Measurements from ENCODE around the gene UGT1A9.

UGT1A9 gene

DNA sequence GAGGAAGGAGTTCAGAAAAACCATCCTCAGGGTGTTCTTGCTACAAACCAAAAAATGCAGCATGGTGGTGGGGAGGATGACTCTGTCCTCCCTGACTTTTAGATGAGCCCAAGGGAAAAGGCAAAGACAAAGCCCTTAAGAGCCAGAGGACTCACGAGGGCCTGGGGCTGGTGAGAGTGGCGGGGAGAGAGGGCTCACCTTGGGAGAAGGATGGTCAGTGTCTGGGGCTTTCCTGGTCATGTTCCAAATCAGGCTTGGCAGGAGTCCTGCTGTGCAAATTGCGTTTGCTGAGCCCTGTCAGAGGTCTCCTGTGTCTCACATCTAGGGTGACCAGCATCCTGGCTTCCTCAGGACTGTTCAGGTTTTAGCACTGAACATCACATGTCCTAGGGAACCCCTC is 93.1 kb downstream of the UGT1A9 start:
- DNase-seq = no peak

DNA sequence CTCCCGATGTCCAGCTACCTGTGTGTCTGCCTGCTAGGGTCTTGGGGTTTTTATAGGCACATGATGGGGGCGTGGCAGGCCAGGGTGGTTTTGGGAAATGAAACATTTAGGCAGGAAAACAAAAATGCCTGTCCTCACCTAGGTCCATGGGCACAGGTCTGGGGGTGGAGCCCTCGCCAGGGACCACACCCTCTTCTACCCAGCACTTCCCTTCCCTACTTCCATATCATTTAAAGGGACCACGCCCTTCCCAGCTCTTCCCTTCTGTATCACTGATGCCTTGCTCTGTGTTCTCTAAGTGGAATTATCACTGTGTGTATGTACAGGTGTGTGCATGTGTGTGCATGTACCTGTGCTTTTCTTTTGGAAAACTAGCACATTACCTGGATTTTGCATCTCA is 94.7 kb downstream of the UGT1A9 start:
- DNase-seq = no peak

DNA sequence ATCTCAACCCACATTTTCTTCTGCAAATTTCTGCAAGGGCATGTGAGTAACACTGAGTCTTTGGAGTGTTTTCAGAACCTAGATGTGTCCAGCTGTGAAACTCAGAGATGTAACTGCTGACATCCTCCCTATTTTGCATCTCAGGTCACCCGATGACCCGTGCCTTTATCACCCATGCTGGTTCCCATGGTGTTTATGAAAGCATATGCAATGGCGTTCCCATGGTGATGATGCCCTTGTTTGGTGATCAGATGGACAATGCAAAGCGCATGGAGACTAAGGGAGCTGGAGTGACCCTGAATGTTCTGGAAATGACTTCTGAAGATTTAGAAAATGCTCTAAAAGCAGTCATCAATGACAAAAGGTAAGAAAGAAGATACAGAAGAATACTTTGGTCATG is 96.4 kb downstream of the UGT1A9 start:
- no peak for DNase-seq

DNA sequence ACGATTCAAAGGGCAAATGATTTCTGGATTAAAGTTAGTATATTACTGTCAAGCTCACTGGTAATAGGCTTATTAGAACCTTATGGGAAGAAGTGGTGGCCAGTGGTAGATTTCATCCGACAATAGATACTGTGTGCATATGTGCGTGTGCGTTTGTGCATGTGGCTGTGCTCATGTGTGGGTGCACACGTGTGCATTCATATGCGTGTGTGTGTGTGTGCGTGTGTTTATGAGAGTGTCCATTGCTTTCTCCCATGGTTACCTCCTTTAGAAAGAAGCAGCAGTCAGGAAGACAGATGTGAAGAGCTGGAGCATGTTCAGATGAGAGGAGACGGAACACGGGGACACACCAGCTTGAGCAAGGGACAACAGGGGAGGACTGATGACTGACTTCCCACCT is 97.6 kb downstream of the UGT1A9 start:
- no peak for DNase-seq

DNA sequence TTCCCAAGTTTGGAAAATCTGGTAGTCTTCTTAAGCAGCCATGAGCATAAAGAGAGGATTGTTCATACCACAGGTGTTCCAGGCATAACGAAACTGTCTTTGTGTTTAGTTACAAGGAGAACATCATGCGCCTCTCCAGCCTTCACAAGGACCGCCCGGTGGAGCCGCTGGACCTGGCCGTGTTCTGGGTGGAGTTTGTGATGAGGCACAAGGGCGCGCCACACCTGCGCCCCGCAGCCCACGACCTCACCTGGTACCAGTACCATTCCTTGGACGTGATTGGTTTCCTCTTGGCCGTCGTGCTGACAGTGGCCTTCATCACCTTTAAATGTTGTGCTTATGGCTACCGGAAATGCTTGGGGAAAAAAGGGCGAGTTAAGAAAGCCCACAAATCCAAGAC is 100.5 kb downstream of the UGT1A9 start:
- no peak for DNase-seq

DNA sequence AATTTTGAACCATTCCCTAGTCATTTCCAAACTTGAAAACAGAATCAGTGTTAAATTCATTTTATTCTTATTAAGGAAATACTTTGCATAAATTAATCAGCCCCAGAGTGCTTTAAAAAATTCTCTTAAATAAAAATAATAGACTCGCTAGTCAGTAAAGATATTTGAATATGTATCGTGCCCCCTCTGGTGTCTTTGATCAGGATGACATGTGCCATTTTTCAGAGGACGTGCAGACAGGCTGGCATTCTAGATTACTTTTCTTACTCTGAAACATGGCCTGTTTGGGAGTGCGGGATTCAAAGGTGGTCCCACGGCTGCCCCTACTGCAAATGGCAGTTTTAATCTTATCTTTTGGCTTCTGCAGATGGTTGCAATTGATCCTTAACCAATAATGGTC is 100.9 kb downstream of the UGT1A9 start:
- DNase-seq = no peak

DNA sequence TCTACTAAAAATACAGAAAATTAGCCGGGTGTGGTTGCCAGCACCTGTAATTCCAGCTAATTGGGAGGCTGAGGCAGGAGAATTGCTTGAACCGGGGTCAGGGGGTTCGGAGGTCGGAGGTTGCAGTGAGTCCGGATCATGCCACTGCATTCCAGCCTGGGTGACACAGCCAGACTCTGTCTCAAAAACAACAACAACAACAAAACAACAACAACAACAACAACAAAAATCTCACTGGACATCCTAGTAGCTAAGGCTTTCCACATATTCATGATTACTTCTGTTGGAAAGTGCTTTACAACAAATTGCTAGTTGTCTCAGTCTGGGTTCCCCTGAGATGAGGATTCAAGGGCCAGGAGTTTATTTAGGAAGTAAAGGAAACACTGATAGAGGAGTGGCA is 102.2 kb downstream of the UGT1A9 start:
- DNase-seq = no peak

DNA sequence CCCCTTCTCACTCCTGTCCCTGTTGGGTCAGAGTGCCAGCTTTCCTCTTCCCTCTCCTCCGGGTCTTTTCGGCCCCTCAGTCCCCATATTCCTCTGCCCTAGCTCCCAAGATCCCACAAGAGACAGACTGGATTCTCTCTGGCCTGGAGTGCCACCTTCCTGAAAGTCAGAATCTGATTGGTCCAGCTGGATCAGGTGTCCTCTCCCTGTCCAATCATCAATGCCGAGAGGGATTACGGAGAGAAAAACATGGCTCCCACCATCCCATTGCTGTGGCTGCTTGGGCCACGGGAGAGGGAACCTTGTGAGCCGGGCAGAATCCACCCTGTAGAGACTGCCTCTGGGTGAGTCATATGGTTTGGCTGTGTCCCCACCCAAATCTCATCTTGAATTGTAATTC is 103.7 kb downstream of the UGT1A9 start:
- DNase-seq = no peak

DNA sequence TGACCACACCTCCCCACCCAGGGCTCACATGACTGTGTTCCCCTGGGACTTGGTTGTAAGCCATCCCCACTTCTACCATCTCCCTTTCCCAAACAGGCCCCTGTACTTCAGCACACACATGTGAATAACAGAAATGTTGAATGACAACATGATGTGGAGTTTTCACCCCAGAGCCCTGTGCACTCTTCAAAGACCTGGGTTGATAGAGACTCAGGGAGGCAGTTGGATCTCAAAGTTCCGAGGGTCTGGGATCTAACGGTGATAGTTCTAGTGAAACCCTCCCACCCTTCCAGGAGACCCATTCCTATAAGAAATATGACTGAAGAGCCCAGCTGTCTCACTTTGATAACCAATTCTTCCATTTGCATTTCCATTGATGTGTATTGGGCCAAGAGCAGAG is 106.3 kb downstream of the UGT1A9 start, which contains the start of gene MROH2A:
Gene MROH2A (plus strand): TSS at position 301 of the 400 bp plus-strand sequence. CDS start 1,029 bp downstream, outside the sequence.
- DNase-seq = no peak

DNA sequence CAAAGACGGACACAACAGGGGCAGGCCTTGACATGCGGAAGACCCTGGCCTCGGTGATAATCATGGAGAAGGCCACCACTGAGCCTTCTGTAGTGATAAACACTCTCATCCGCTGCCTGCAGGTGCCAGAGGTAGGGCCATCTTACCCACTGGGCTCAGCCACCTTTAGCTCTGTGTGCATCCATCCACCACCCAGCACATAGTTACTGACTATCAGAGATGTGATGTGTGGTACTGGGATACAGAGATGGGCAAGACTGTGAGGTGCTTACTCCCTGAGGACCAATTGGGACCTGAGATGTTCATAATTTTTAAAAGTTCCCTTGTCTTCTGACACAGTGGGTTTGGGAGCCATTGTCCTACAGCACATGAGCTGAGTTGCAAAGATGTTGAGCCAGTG is 108.0 kb downstream of the UGT1A9 start:
- DNase-seq = no peak

DNA sequence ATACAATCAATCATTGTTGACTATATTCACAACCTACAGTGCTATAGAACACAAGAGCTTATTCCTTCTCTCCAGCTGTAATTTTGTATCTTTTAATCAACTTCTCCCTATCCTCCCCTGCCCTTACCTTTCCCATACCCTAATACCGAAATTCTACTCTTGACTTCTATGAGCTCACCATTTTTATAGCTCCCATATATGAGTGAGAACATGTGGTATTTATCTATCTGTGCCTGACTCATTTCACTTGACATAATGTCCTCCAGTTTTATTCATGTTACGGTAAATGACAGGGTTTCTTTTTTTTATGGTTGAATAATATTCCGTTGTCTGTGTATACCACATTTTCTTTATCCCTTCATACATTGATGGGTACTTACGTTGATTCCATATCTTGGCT is 109.1 kb downstream of the UGT1A9 start:
- DNase-seq = no peak

DNA sequence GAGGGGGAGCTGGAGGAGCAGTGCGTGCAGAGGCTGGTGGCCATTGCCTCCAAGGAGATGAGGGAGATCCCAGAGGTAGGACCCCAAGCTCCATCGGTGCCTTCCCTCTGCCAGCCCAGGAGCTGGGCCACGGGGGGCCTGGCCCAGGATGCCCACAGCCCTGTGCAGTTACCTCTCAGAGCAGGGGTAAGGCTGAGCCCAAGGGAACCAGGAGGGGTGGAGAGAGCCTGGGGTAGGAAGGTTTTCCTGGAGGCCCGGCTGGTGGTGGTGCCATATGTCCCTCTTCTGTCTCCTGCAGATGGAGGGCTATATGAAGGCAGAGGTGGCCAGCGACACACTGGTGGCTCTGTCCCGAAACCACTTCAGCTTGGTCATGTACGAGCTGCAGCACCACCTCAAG is 117.9 kb downstream of the UGT1A9 start:
- no peak for DNase-seq

DNA sequence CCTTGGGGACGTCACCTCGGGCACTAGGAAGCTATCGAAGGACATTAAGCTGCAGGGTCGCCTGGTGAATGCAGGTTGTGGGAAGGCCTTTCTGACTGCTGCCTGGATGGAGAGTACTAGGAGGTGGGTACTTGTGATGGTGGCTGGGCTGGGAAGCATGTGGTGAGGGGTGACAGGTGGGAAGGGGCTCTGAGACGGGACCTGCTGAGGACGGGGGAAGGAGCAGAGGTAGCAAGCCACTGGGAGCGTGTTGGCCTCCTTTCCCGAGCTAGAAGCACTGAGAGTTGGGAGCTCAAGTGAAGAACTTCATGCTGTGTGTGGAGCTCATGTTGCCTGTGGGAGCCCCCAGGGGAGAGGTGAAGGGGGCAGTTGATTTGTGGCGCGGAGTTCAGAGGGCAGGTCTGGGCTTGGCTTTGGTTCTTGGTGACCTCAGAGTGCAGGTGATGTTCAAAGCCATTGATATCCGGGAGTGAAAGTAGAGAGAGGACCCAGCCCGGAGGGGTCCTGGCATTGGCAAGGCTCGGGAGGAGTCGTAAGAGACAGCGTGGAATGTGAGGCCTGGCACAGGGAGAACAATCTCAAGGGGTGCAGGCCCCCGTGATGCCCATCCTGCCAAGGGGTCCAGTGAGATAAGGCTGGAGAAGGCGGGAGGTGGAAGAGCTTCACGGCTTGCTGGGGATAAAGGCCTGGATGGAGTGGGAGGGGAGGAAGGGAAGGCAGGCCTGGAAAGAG is 119.6 kb downstream of the UGT1A9 start:
- no peak for DNase-seq

DNA sequence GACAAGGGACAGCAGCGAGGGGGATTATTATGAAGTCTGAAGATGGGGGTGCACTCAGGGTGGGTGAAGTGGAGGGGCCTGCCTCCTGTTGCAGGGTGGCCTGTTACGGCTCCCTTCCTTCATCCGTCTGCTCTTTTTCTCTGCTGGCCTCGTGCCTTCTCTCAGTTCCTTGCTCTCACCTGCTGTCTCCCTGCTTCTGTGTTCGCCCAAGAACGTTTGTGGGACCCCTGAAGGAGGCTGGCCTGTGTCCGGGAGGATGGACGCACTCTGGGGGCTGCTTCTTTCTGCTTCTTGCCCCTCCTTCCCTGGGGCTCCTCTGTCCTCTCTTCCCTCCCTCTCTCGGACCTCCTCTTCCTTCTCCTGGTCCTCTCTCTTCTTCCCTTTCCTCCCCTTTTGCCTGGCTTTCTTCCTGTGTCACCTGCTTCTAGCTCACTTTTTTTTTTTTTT is 120.2 kb downstream of the UGT1A9 start:
- no peak for DNase-seq

DNA sequence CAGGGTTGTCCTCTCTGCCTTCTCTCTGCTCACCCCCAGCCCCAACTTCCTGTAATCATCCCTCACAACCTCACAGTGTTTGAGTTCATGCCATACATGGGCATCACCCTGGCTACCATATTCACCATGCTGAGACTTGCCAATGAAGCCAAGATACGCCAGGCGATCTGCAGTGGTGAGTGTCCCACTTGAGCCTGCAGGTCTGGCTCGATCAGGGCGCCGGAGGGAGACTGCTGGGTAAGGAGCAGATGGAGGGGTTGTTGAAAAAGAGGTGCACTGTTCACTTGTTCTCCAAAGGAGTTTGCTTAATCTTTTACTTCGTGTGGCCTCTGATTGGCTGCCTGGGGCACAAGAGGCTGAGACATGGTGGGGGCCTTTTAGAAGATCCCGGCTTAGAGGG is 121.0 kb downstream of the UGT1A9 start:
- DNase-seq = no peak

DNA sequence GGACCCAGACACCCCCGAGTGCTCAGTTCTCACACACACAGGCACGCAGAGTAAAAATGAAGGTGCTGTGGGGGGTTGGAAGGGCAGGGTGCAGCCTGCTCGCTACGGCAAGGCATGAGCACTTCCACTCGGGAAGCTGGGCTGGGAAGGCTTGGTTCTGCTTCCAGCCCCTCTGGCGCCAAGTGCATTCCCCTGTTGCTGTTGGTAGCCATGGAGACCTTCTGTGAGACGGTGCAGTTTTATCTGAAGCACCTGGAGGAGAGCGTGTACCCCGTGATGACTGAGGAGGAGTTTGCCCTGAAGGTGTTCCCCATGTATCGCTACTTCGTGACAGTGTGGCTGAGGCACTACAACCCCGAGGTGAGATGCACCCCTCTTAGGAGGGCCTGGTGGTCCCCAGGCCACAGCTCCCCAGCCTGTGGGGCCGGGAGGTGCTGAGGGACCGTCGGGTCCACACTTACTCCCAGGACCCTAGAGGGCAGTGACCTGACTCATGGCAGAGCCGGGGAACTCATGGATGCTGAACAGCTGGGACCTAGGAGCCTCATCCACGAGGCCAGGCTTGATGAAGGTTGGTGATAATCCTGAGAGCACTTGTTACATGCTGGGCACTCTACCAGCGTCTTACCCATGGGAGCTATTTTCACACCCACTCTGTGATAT is 121.9 kb downstream of the UGT1A9 start:
- no peak for DNase-seq

DNA sequence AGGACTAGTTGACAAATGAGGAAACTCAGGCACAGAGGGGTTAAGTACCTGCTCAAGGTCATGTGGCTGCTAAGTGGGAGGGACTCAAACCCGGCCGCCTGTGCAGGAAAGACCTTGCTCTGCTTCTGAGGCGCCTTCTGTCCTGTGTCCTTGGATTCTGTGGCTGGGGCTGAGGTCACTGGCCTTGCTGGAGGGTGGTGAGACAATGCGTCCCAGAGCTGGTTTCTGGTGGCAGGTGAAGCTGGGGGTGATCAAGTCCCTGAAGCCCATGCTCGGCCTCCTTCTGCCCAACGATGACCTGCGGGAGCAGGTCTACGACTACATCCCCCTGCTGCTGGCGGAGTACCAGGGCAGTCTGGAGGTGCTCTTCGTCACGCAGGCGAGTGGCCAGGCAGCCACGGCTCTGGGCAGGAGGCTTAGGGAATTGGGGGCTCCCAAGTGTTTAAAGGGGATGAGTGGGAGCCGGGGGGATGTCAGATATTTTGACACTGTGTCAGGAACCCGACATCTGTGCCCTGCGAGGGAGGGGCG is 122.5 kb downstream of the UGT1A9 start:
- no peak for DNase-seq

DNA sequence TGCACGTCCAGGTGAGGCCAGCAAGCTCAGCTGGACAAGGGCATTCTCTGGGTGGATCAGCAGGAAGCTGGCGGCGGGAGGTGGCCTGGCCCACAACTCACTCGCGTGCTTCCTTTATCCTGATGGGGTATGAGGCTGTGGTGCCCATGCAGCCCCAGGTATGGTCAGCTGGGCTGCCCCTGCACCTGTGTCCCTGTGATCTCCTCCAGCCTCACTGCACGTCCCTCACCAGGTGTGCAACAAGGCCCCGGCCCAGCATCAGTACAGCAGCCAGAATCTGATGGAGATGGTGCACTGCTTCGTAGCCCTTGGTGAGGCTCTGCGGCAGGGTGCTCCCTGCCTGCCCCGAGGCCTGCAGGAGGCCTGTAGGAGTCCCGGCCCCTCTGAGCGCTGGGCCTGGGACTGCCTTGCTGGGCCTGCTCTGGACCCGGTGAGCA is 124.1 kb downstream of the UGT1A9 start:
- DNase-seq = no peak

DNA sequence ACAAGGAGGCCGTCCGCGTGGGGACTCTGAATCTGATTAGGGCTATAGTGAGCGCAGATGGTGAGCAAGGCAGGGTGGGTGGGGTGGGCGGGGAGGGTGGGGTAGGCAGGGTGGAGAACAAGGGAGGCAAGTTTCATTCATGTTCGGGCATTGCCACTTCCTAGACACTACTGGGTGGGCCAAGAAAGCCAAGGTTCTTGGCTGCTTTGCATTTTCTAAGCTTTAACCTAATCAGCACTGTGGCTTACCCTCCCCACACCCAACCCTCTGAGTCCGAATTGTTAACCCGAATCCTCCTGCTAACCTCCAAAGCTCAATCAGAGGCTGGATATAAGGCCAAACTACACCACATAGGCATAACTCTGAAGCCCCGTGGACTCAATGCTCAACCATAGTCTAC is 124.6 kb downstream of the UGT1A9 start:
- DNase-seq = no peak

DNA sequence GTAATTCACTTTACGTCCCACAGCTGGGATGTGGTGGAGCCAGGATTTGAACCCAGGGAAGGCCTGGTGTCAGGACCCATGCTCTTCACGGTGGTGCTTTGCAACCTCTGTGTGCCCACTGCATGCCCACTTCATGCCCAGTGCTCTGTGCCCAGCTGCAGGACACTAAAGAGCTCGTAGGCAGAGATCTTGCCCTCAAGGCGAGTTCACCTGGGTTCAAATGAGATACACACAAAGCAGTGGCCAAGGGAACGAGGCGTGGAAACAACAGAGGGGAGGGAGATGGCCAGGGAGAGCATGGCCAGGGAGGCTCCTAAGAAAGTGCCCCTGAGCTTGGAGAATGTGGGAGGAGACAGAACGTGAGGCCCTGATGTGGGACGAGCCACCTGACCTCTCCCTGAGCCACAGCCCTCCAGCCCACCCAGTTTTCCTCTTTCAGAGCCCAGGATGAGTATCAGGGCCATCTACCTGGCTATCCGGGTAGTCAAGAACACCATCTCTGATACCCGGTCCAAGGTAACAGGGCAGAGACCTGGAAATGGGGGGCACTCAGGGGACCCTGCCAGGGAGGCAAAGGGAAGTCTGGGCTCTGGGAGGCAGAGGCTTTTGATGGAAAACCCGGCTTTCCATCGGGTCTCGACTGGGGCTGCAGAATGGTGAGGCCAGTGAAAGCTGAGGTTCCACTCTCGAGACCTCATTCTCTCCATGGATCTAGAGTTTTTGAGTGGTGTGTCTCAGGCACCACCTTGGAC is 126.8 kb downstream of the UGT1A9 start:
- DNase-seq = no peak

DNA sequence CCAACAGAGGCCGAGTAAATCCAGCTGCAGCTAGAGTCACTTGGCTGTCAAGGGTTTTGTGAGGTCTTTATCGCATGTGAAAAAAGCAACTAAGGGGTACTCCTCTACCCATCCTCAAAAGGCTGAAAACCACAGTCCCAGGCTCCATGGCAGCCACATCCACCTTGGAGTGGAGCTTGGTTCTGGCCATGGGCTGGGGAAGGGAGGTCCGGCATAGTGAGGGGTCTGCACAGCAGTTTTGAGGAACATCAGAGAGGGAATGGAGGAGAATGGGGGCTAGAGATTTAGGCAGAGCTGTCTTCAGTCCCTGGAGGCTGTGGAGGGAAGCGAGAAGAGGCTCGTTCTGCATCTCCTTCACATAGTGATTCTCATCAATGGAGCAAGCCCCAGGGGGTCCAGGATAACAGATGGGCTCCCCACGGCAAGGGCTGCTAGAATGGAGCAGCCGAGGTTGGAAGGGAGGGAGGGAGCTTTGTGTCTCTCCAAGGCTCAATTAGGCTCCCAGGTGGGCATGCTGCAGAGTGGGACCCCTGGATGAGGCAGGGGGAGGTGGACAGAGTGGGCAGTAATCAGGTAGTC is 127.5 kb downstream of the UGT1A9 start:
- no peak for DNase-seq

DNA sequence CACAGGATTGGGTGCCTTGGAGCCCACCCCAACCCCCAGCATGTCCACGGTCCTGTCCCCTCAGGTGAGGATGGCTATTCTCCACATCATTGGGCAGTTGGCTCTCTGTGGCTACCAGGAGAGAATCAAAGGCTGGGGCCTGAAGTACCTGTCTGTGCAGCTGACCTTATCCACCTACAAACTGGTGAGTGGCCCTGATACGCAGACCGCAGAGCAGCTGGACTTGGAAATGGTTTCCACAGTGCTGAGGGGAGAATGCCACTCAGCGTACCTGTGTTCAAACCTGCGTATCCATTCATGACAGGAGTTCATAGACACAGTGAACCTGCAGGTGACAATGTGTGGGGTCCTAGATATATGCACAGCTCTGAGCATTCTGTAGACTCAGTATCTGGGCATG is 128.0 kb downstream of the UGT1A9 start:
- DNase-seq = no peak

DNA sequence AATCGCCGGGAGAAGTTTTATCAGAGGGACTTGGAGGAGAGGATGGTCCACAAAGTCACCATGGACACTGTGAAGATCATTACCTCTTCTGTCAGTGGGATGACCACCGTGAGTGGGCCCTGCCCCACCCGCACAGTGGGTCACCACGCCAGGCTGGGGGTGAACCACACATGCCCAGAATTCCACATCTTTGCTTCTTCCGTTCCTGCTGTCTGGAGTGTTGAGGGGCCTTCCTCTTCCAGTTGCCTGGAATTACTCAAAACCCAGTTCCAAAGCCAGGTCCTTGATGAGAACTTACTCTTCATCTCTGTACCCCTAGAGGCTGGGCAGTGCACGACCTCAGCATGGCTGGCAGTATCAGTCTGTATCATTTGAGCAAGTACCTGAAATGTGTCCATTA is 128.5 kb downstream of the UGT1A9 start:
- DNase-seq = no peak

Measured in NCI-H187 (cell line).